ENCODE measurements around the gene CACNA1A.
A peak's percentile ranks its signal among the peaks of the same experiment; 100 is the strongest.

The CACNA1A gene

GRCh38 chr19:13283871-13284270, 222.4 kb downstream of the CACNA1A start:
- H3K4me3 ChIP-seq (ENCODE audit: control insufficient read depth, low read depth, low read length): no peak overlapping the region
- no peak for DNase-seq (ENCODE audit: low read depth)
- TF ChIP-seq CTCF (conservative IDR thresholded peaks at IDR 0.05; ENCODE audit: control insufficient read depth, insufficient read depth, low read depth, low read length): no peak

GRCh38 chr19:13282486-13283065, 223.7 kb downstream of the CACNA1A start:
- no peak for DNase-seq (ENCODE audit: low read depth)
- TF ChIP-seq CTCF (conservative IDR thresholded peaks at IDR 0.05; ENCODE audit: control insufficient read depth, insufficient read depth, low read depth, low read length): no peak
- no peak overlapping the region for H3K4me3 ChIP-seq (ENCODE audit: control insufficient read depth, low read depth, low read length)

GRCh38 chr19:13281567-13282291, 224.6 kb downstream of the CACNA1A start:
- TF ChIP-seq CTCF (conservative IDR thresholded peaks at IDR 0.05; ENCODE audit: control insufficient read depth, insufficient read depth, low read depth, low read length): no peak
- DNase-seq (ENCODE audit: low read depth): peak; percentile 16
- no peak overlapping the region for H3K4me3 ChIP-seq (ENCODE audit: control insufficient read depth, low read depth, low read length)

- peak; percentile 57 for TF ChIP-seq CTCF (conservative IDR thresholded peaks at IDR 0.05; ENCODE audit: control insufficient read depth, insufficient read depth, low read depth, low read length)
- no peak overlapping the region for H3K4me3 ChIP-seq (ENCODE audit: control insufficient read depth, low read depth, low read length)
- peak; percentile 74 for DNase-seq (ENCODE audit: low read depth)
Measured at GRCh38 chr19:13277104-13277809, 229.0 kb downstream of the CACNA1A start.

GRCh38 chr19:13275016-13275722, 231.1 kb downstream of the CACNA1A start:
- TF ChIP-seq CTCF (conservative IDR thresholded peaks at IDR 0.05; ENCODE audit: control insufficient read depth, insufficient read depth, low read depth, low read length): no peak
- DNase-seq (ENCODE audit: low read depth): no peak
- H3K4me3 ChIP-seq (ENCODE audit: control insufficient read depth, low read depth, low read length): no peak overlapping the region

- TF ChIP-seq CTCF (conservative IDR thresholded peaks at IDR 0.05; ENCODE audit: control insufficient read depth, insufficient read depth, low read depth, low read length): no peak
- H3K4me3 ChIP-seq (ENCODE audit: control insufficient read depth, low read depth, low read length): no peak overlapping the region
- DNase-seq (ENCODE audit: low read depth): no peak
Measured at GRCh38 chr19:13270514-13271105, 235.7 kb downstream of the CACNA1A start.
